DND-41 (cell line): ENCODE data around the gene TSEN15.

Experiments used
- ATAC-seq: fragments of 200-7000 bp; cut with Tn5 transposase; 3 replicates; pipeline ENCODE4 v1.9.1; 2021; ENCODE audit warnings: low read depth; ENCODE audit not compliant: insufficient read depth
- DNase-seq: peaks from one replicate; pipeline ENCODE4 v3.0.0-alpha.2; 2020
- H2AFZ ChIP-seq: 2 replicates; pipeline ENCODE4 v1.6.0; 2012; ENCODE audit warnings: low read depth, low read length
- H3K27ac ChIP-seq: 2 replicates; pipeline ENCODE4 v1.5.1; 2012; ENCODE audit warnings: low read length, inconsistent platforms
- H3K27me3 ChIP-seq: fragments of 200-600 bp; sonication (generic); 2 replicates; pipeline ENCODE4 v1.6.0; 2012; ENCODE audit warnings: low read length, mild to moderate bottlenecking, inconsistent platforms; ENCODE audit not compliant: insufficient read depth, poor library complexity
- H3K36me3 ChIP-seq: 2 replicates; pipeline ENCODE4 v1.5.1; 2012; ENCODE audit warnings: low read length, inconsistent platforms; ENCODE audit not compliant: insufficient read depth
- H3K4me1 ChIP-seq: 2 replicates; pipeline ENCODE4 v1.5.1; 2012; ENCODE audit warnings: mild to moderate bottlenecking, low read length; ENCODE audit not compliant: insufficient read depth
- H3K4me2 ChIP-seq: 2 replicates; pipeline ENCODE4 v1.6.0; 2012; ENCODE audit warnings: mild to moderate bottlenecking, moderate library complexity, low read length, inconsistent platforms; ENCODE audit not compliant: insufficient read depth
- H3K4me3 ChIP-seq, 2 experiments: fragments of 200-600 bp in 1 of 2; shearing (Covaris generic) in 1 of 2; 2 replicates each; pipeline ENCODE4 v1.5.1; 2012 to 2016; ENCODE audit warnings: inconsistent platforms in 2 of 2, low read length in 2 of 2, mild to moderate bottlenecking in 2 of 2, low read depth in 1 of 2, moderate library complexity in 1 of 2
- H3K79me2 ChIP-seq: 2 replicates; pipeline ENCODE4 v1.6.0; 2012; ENCODE audit warnings: low read length, inconsistent platforms; ENCODE audit not compliant: insufficient read depth
- H3K9ac ChIP-seq: 2 replicates; pipeline ENCODE4 v1.6.0; 2012; ENCODE audit warnings: low read depth, mild to moderate bottlenecking, inconsistent platforms, low read length, moderate library complexity
- H3K9me3 ChIP-seq: 2 replicates; pipeline ENCODE4 v1.5.1; 2012; ENCODE audit warnings: low read length, moderate library complexity, mild to moderate bottlenecking, inconsistent platforms; ENCODE audit not compliant: insufficient read depth, severe bottlenecking
- H4K20me1 ChIP-seq: 2 replicates; pipeline ENCODE4 v1.6.0; 2012; ENCODE audit warnings: low read length; ENCODE audit not compliant: insufficient read depth
- EZH2 ChIP-seq: IDR thresholded peaks from 3 replicates; pipeline ENCODE4 v1.6.1; 2012; ENCODE audit warnings: borderline replicate concordance, low read depth, mild to moderate bottlenecking, moderate library complexity, low read length, inconsistent platforms; ENCODE audit not compliant: severe bottlenecking
- TF ChIP-seq, protein P1 (sequence below): IDR thresholded peaks from 2 replicates; pipeline ENCODE4 v1.5.1; 2012; ENCODE audit warnings: borderline replicate concordance, low read length, moderate library complexity, mild to moderate bottlenecking; ENCODE audit not compliant: poor library complexity, severe bottlenecking; ENCODE audit errors: extremely low read depth

TSEN15 gene

DNA sequence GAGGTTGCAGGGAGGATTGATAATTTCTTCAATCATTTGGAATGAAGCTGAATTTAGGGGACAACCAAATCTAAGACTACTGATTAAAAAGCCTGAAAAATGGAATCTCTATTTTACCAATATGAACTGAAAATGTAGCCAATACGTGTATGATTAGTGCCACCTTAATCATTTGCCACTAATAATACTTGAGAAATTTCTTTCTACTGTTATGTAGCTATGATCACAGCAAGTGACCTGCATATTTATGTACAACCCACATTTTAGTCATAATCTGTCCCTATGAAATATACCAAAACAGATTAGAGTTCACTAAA is 20.5 kb upstream of the TSEN15 start:
- no peak for ATAC-seq
- no peaks in the 10 kb centered on the region for H3K9me3 ChIP-seq
- no peak overlapping the region for H3K4me2 ChIP-seq
- no peaks in the 10 kb centered on the region for H3K36me3 ChIP-seq
- no peak for TF ChIP-seq EZH2
- TF ChIP-seq, protein P1, sequence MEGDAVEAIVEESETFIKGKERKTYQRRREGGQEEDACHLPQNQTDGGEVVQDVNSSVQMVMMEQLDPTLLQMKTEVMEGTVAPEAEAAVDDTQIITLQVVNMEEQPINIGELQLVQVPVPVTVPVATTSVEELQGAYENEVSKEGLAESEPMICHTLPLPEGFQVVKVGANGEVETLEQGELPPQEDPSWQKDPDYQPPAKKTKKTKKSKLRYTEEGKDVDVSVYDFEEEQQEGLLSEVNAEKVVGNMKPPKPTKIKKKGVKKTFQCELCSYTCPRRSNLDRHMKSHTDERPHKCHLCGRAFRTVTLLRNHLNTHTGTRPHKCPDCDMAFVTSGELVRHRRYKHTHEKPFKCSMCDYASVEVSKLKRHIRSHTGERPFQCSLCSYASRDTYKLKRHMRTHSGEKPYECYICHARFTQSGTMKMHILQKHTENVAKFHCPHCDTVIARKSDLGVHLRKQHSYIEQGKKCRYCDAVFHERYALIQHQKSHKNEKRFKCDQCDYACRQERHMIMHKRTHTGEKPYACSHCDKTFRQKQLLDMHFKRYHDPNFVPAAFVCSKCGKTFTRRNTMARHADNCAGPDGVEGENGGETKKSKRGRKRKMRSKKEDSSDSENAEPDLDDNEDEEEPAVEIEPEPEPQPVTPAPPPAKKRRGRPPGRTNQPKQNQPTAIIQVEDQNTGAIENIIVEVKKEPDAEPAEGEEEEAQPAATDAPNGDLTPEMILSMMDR = no peak
- DNase-seq = no peak
- no peak overlapping the region for H3K9ac ChIP-seq
- no peaks in the 10 kb centered on the region for H4K20me1 ChIP-seq
- H3K4me3 ChIP-seq = no peak overlapping the region
- no peaks in the 10 kb centered on the region for H3K4me1 ChIP-seq
- H3K27ac ChIP-seq = no peak overlapping the region
- no peaks in the 10 kb centered on the region for H3K79me2 ChIP-seq
- peaks cover 51% of the 10 kb centered on the region for H3K27me3 ChIP-seq
- H2AFZ ChIP-seq = no peak overlapping the region

DNA sequence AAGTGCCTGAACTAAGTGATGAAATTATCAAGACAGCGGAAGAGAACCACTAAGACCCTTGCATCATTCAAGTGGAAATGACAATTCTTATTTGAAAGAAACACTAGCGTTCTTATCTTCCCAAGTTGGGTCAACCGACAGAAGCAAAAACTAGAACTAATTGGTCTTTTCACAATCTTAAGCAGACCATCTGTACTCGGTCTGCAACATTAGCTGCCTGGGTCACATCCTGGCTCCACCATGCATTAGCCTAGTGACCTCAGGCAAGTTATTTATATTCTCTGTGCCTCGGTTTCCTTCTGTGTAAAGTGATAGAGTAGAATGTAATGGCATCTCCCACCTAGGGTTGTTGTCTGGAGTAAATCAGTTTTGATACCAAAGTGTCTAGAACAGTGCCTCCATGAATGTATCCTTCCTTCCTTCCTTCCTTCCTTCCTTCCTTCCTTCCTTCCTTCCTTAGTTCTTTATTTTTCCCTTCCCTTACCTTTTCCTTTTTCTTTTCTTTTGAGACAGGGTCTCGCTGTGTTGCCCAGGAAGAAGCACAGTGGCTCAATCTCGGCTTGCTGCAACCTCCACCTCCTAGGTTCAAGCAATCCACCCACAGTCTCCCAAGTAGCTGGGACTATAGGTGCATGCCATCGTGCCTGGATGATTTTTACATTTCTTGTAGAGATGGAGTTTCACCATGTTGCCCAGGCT is 20.0 kb upstream of the TSEN15 start:
- DNase-seq (no peak), ATAC-seq (no peak)
- Histone ChIP-seq H3K4me1 (no peaks in the 10 kb centered on the region), H3K4me2 (no peak overlapping the region), H3K27ac (no peak overlapping the region), H2AFZ (no peak overlapping the region), H3K9ac (no peak overlapping the region), H3K79me2 (no peaks in the 10 kb centered on the region), H3K27me3 (peaks cover 51% of the 10 kb centered on the region), H3K4me3 (no peak overlapping the region), H3K9me3 (no peaks in the 10 kb centered on the region), H3K36me3 (no peaks in the 10 kb centered on the region), H4K20me1 (no peaks in the 10 kb centered on the region)
- TF ChIP-seq, protein P1 = no peak
- no peak for TF ChIP-seq EZH2

DNA sequence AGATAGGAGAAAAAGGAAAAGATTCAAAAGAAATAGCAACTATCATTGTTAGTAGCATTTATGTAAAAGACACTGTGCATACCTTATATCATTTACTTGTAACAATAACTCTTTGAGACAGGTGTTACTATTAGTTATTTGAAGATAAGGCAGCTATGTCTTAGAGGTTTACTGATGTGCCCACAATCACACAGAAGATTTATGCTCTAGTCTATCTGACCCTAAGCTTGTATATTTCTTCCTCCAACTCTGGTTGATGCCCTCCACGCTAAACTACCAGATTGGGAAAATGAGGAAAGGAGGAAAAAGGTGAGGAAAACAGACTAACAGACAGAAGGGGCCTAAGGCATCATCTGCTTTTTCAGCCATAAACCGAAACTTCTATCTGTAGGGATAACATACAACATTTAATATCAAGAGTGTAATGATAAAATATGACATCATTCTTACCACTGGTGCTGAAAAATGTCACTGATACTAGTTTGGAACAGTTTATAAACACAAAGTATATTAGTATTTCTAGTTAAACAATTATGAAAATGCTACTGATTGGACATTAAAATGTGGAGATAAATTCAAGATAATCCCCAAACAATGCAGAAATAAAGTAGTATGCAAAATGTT is 19.1 kb upstream of the TSEN15 start:
- Histone ChIP-seq H3K4me2 (no peak overlapping the region), H3K9me3 (no peaks in the 10 kb centered on the region), H3K9ac (no peak overlapping the region), H3K4me1 (no peaks in the 10 kb centered on the region), H3K36me3 (no peaks in the 10 kb centered on the region), H3K27me3 (peaks cover 49% of the 10 kb centered on the region), H3K4me3 (no peak overlapping the region), H4K20me1 (no peaks in the 10 kb centered on the region), H2AFZ (no peak overlapping the region), H3K27ac (no peak overlapping the region), H3K79me2 (no peaks in the 10 kb centered on the region)
- TF ChIP-seq, protein P1 = no peak
- no peak for TF ChIP-seq EZH2
- DNase-seq (no peak), ATAC-seq (no peak)
